Lower leg skin (tissue), 3 donors: ENCODE results near the gene HERPUD1.

ENCODE experiments used
- POLR2A ChIP-seq, 2 donors: fragments of 450-650 bp; IDR thresholded peaks; one replicate each; pipeline ENCODE4 v1.6.1; 2016 to 2017; ENCODE audit warnings: antibody characterized with exemption in 2 of 2, mild to moderate bottlenecking in 1 of 2, moderate library complexity in 1 of 2
- TF ChIP-seq, protein P1 (sequence below), 3 donors: fragments of 450-650 bp; IDR thresholded peaks; one replicate each; pipeline ENCODE4 v1.5.1; 2016; ENCODE audit warnings: antibody characterized with exemption in 3 of 3, mild to moderate bottlenecking in 3 of 3, moderate library complexity in 2 of 3

DNA sequence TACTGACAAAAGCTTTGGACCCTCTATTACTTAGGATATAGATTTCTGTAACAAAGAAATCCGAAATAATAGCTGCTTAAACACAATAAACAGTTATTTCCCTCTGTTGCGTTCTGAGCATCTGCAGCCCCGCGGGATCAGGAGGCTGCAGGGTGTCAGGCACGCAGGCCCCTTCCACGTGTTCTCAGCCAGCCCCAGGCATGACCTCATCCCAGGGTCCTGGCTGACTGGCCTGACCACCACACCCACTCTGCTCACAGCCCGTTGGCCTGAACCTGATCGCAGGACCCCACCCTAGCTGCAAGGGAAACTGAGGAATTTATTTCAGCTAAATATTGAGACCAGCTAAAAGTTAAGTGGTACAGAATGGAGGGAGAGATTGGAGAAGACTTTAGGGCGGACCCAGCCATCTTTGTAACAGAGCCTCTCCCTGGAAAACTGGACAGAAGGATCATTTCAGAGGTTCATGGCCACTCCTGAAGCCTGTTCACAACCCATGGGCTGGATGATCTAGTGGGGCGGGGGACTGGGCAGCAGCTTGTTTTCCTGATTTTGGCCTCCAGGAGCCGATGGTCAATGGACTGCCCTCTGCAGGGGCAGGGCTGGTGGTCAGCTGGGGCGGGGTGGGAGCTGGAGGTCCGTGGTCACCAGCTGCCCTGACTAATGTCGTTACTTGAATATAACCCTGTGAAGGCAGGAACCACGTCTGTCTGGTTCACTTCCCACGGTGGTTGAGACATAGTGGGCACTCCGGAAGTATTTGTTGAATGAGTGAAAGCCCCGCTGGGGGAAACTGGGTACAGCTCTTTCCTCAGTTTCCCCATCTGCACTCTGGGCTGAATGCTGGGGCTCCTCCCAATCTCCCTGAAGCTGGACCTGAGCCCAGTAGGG is 40.7 kb downstream of the HERPUD1 start:
- no peak for TF ChIP-seq POLR2A (IDR thresholded peaks at IDR 0.05)
- TF ChIP-seq, protein P1, sequence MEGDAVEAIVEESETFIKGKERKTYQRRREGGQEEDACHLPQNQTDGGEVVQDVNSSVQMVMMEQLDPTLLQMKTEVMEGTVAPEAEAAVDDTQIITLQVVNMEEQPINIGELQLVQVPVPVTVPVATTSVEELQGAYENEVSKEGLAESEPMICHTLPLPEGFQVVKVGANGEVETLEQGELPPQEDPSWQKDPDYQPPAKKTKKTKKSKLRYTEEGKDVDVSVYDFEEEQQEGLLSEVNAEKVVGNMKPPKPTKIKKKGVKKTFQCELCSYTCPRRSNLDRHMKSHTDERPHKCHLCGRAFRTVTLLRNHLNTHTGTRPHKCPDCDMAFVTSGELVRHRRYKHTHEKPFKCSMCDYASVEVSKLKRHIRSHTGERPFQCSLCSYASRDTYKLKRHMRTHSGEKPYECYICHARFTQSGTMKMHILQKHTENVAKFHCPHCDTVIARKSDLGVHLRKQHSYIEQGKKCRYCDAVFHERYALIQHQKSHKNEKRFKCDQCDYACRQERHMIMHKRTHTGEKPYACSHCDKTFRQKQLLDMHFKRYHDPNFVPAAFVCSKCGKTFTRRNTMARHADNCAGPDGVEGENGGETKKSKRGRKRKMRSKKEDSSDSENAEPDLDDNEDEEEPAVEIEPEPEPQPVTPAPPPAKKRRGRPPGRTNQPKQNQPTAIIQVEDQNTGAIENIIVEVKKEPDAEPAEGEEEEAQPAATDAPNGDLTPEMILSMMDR (IDR thresholded peaks at IDR 0.05): no peak
